Sigmoid colon (tissue), 7 donors: ENCODE data around the gene ETDC. TPM values are rescaled to one million over a fixed set of nuclear protein-coding genes. Genes with fewer than 3 reads are reported as not detected.

Experiments
- DNase-seq: peaks from one replicate; pipeline ENCODE4 v3.0.0-alpha.2; 2019
- H3K27ac ChIP-seq, 4 donors: fragments of 200-600 bp; sonication (generic); one replicate each; pipeline ENCODE4 v1.5.1; 2016 to 2019; ENCODE audit warnings: mild to moderate bottlenecking in 1 of 4
- H3K27me3 ChIP-seq, 3 donors: fragments of 200-600 bp; sonication (generic); one replicate each; pipeline ENCODE4 v1.5.1; 2019; ENCODE audit warnings: mild to moderate bottlenecking in 1 of 3
- H3K36me3 ChIP-seq, 4 donors: fragments of 200-600 bp; sonication (generic); one replicate each; pipeline ENCODE4 v1.5.1; 2016 to 2019
- H3K4me1 ChIP-seq, 4 donors: fragments of 200-600 bp; sonication (generic); one replicate each; pipeline ENCODE4 v1.5.1; 2017 to 2019
- H3K4me3 ChIP-seq, 4 donors: fragments of 200-600 bp; sonication (generic); one replicate each; pipeline ENCODE4 v1.5.1; 2017 to 2019; ENCODE audit warnings: mild to moderate bottlenecking in 2 of 4, moderate library complexity in 1 of 4
- H3K9me3 ChIP-seq, 4 donors: fragments of 200-600 bp in 3 of 4; sonication (generic) in 3 of 4; one replicate each; pipeline versions ENCODE4 v1.5.1 to v1.6.1; 2013 to 2019
- CTCF ChIP-seq, 4 experiments: fragments of 450-650 bp in 3 of 4; fragments of 200-600 bp in 1 of 4; IDR thresholded peaks; one replicate each; pipeline ENCODE4 v1.5.1; 2016 to 2019; ENCODE audit warnings: antibody characterized with exemption in 4 of 4, mild to moderate bottlenecking in 3 of 4, moderate library complexity in 2 of 4
- EP300 ChIP-seq, 4 donors: sonication (generic); formaldehyde crosslinking; IDR thresholded peaks; one replicate each; pipeline ENCODE4 v1.6.1; 2017; ENCODE audit warnings: antibody characterized with exemption in 4 of 4
- POLR2A ChIP-seq, 2 donors: fragments of 450-650 bp; IDR thresholded peaks; one replicate each; pipeline ENCODE4 v1.6.1; 2016; ENCODE audit warnings: antibody characterized with exemption in 2 of 2, mild to moderate bottlenecking in 2 of 2, moderate library complexity in 2 of 2
- POLR2AphosphoS5 ChIP-seq, 4 donors: sonication (generic); formaldehyde crosslinking; IDR thresholded peaks; one replicate each; pipeline ENCODE4 v1.6.1; 2017; ENCODE audit warnings: antibody characterized with exemption in 4 of 4
- WGBS, 2 donors: extraction: QIAGEN DNeasy Blood & Tissue Kit; methylation state at CpG; one replicate each; pipeline ENCODE4 v1.1.7; 2013; 5-methylcytosine and 5-hydroxymethylcytosine counted together
- intact Hi-C: fragments of 100-400 bp; cut with DNase I; formaldehyde crosslinking; loops from one replicate; pipeline ENCODE4 v1.15.1; 2023
- polyA plus RNA-seq, 3 donors: library from polyadenylated mRNA; stranded (reverse); fragments of 200-250 nt; gene quantifications; one replicate each; pipeline ENCODE4 v1.2.3, GENCODE V29; 2013
- total RNA-seq, 4 donors: library from RNA; depleted of rRNA; stranded (reverse); fragments of >200 nt; gene quantifications; one replicate each; pipeline ENCODE4 v1.1.0, GENCODE V29; 2016
- donor health status: healthy with polysubstance abuse.
- donor health status: Bipolar disorder and iron deficiency.
- donor health status: healthy.

The ETDC gene
- total and polyA plus RNA-seq, 7 donors, result not detected

GRCh38 chrX:135327299-135327698, 18.0 kb downstream of the ETDC start:
- Histone ChIP-seq H3K4me3 (no peak overlapping the region), H3K36me3 (no peaks in the 10 kb centered on the region), H3K9me3 (no peaks in the 10 kb centered on the region), H3K4me1 (peaks cover 0 to 9% (median 0%) of the 10 kb centered on the region in 4 donors), H3K27ac (no peak overlapping the region), H3K27me3 (no peaks in the 10 kb centered on the region)
- TF ChIP-seq POLR2AphosphoS5 (IDR thresholded peaks at IDR 0.05) (no peak), EP300 (IDR thresholded peaks at IDR 0.05) (no peak), CTCF (IDR thresholded peaks at IDR 0.05) (no peak), POLR2A (IDR thresholded peaks at IDR 0.05) (no peak)
- intact Hi-C loops, result no loop called here
- no peak for DNase-seq

DNA sequence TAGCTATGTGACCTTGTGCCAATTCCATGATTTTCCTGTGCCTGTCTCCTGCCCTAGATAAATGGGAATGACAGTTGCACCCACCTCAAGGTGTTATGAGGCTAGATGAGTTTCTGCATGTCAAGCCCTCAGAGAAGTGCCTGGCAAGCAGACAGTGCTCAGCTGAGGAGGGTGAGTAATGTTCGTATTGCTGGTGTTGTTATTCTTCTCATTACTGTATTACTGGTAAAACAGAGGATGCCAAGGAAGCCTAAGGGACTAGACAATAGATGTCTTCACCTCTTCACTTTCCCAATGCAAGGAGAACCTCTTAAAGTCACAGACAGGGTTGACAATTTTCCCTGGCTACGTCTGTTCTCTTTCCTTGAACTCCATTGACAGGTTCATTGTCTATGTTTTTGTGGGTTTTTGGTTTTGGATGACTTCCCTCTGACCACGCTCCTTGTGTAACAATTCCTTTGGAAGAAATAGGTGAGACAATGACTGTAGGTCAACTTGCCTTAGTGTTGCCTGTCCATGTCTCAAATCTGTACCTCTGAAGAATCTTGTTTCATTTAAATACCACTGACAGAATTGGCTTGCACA, 19.2 kb downstream of the ETDC start:
- no peak overlapping the region for H3K4me3 ChIP-seq
- peaks cover 0 to 9% (median 0%) of the 10 kb centered on the region in 4 donors for H3K4me1 ChIP-seq
- intact Hi-C loops, result no loop called here
- H3K27ac ChIP-seq, result no peak overlapping the region
- TF ChIP-seq POLR2A (IDR thresholded peaks at IDR 0.05), result no peak
- TF ChIP-seq CTCF (IDR thresholded peaks at IDR 0.05), result no peak
- TF ChIP-seq POLR2AphosphoS5 (IDR thresholded peaks at IDR 0.05), result no peak
- TF ChIP-seq EP300 (IDR thresholded peaks at IDR 0.05), result no peak
- WGBS, 2 donors, result 94 to 98% methylated on average over 3 of the region's 3 CpGs
- no peak for DNase-seq
- H3K36me3 ChIP-seq, result no peaks in the 10 kb centered on the region
- H3K9me3 ChIP-seq, result no peaks in the 10 kb centered on the region
- no peaks in the 10 kb centered on the region for H3K27me3 ChIP-seq

GRCh38 chrX:135330706-135331105, 21.4 kb downstream of the ETDC start:
- Histone ChIP-seq H3K4me3 (no peak overlapping the region), H3K9me3 (no peaks in the 10 kb centered on the region), H3K36me3 (no peaks in the 10 kb centered on the region), H3K4me1 (peaks cover 0 to 9% (median 0%) of the 10 kb centered on the region in 4 donors), H3K27me3 (no peaks in the 10 kb centered on the region), H3K27ac (no peak overlapping the region)
- no peak for DNase-seq
- WGBS, 2 donors, result 78 to 82% methylated on average over 1 of the region's 1 CpG
- no peak for TF ChIP-seq POLR2AphosphoS5 (IDR thresholded peaks at IDR 0.05)
- intact Hi-C loops, result no loop called here

- whole genome bisulfite sequencing, 2 donors, result 92 to 96% methylated on average over 2 of the region's 2 CpGs
- intact Hi-C loops, result no loop called here
- no peaks in the 10 kb centered on the region for H3K27me3 ChIP-seq
- no peak overlapping the region for H3K27ac ChIP-seq
- H3K36me3 ChIP-seq, result no peaks in the 10 kb centered on the region
- H3K4me1 ChIP-seq, result peaks cover 0 to 9% (median 0%) of the 10 kb centered on the region in 4 donors
- H3K9me3 ChIP-seq, result no peaks in the 10 kb centered on the region
- no peak for DNase-seq
- TF ChIP-seq CTCF (IDR thresholded peaks at IDR 0.05), result no peak
- TF ChIP-seq EP300 (IDR thresholded peaks at IDR 0.05), result no peak
- TF ChIP-seq POLR2AphosphoS5 (IDR thresholded peaks at IDR 0.05), result no peak
- no peak for TF ChIP-seq POLR2A (IDR thresholded peaks at IDR 0.05)
- no peak overlapping the region for H3K4me3 ChIP-seq
Observed at GRCh38 chrX:135331525-135331924, 22.2 kb downstream of the ETDC start.

- H3K27me3 ChIP-seq, result no peaks in the 10 kb centered on the region
- TF ChIP-seq CTCF (IDR thresholded peaks at IDR 0.05) (no peak), POLR2AphosphoS5 (IDR thresholded peaks at IDR 0.05) (no peak), POLR2A (IDR thresholded peaks at IDR 0.05) (no peak), EP300 (IDR thresholded peaks at IDR 0.05) (no peak)
- DNase-seq, result no peak
- H3K4me1 ChIP-seq, result peaks cover 0 to 38% (median 28%) of the 10 kb centered on the region in 4 donors
- no peak overlapping the region for H3K27ac ChIP-seq
- intact Hi-C loops, result no loop called here
- H3K36me3 ChIP-seq, result no peaks in the 10 kb centered on the region
- peak overlapping the region in 1 of 4 donors; percentile 73 for H3K4me3 ChIP-seq
- 87 to 93% methylated on average over 2 of the region's 2 CpGs for WGBS, 2 donors
- no peaks in the 10 kb centered on the region for H3K9me3 ChIP-seq
Observed at GRCh38 chrX:135340831-135341230, 31.6 kb downstream of the ETDC start.
